Mucosa of stomach (tissue), 1 donor: ENCODE results near the gene DNAAF1.
"Not testable (repeated sequence)": the region's sequence is repeated elsewhere in the genome, so short reads cannot be mapped to it uniquely, and the experiment has no call there.

Experiments
- H3K27me3 ChIP-seq: one replicate; pipeline ENCODE4 v1.7.0; 2013; ENCODE audit warnings: mild to moderate bottlenecking, low read length; ENCODE audit not compliant: control insufficient read depth, insufficient read depth
- H3K36me3 ChIP-seq: one replicate; pipeline ENCODE4 v1.7.0; 2013; ENCODE audit warnings: low read length; ENCODE audit not compliant: control insufficient read depth, insufficient read depth
- H3K4me1 ChIP-seq: one replicate; pipeline ENCODE4 v1.7.0; 2013; ENCODE audit warnings: mild to moderate bottlenecking, low read length; ENCODE audit not compliant: control insufficient read depth, insufficient read depth
- H3K4me3 ChIP-seq: one replicate; pipeline ENCODE4 v1.7.0; 2013; ENCODE audit warnings: low read length
- H3K9ac ChIP-seq: one replicate; pipeline ENCODE4 v1.7.0; 2013; ENCODE audit warnings: mild to moderate bottlenecking, low read length, moderate library complexity
- H3K9me3 ChIP-seq: one replicate; pipeline ENCODE4 v1.7.0; 2013; ENCODE audit warnings: mild to moderate bottlenecking, low read length, moderate library complexity; ENCODE audit not compliant: control insufficient read depth
- donor health status: Pancreatic carcinoma.

DNAAF1 gene

GRCh38 chr16:84207879-84208278 lies 62.8 kb downstream of the DNAAF1 start:
- Histone ChIP-seq H3K9me3 (no peaks in the 10 kb centered on the region), H3K4me3 (no peak overlapping the region), H3K27me3 (no peaks in the 10 kb centered on the region), H3K4me1 (no peaks in the 10 kb centered on the region), H3K9ac (no peak overlapping the region), H3K36me3 (no peaks in the 10 kb centered on the region)

- Histone ChIP-seq H3K4me3 (no peak overlapping the region), H3K36me3 (no peaks in the 10 kb centered on the region), H3K9me3 (no peaks in the 10 kb centered on the region), H3K9ac (no peak overlapping the region), H3K4me1 (no peaks in the 10 kb centered on the region), H3K27me3 (no peaks in the 10 kb centered on the region)
These were observed 64.9 kb downstream of the DNAAF1 start for GRCh38 chr16:84209989-84210388.

- no peak overlapping the region for H3K4me3 ChIP-seq
- H3K27me3 ChIP-seq: no peaks in the 10 kb centered on the region
- no peaks in the 10 kb centered on the region for H3K9me3 ChIP-seq
- no peak overlapping the region for H3K9ac ChIP-seq
- no peaks in the 10 kb centered on the region for H3K36me3 ChIP-seq
- H3K4me1 ChIP-seq: no peaks in the 10 kb centered on the region
These were observed 67.0 kb downstream of the DNAAF1 start for GRCh38 chr16:84212154-84212553.

DNA sequence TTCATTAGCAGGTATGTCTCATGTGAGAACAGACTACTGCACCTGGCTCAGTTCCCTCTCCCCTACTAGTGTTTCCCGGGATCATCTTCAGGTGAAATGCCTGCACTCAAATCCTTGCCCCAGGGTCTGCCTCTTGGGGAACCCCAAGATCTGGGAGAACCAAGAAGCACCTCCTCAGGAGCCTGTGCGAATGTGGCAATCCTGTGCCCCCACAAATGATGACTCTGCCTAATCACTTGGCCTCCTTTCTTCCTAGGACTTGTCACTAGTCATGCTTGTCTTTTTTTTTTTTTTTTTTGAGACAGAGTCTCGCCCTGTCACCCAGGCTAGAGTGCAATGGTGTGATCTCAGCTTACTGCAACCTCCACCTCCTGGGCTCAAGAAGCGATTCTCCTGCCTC lies 67.5 kb downstream of the DNAAF1 start:
- H3K36me3 ChIP-seq: no peaks in the 10 kb centered on the region
- H3K27me3 ChIP-seq: no peaks in the 10 kb centered on the region
- no peaks in the 10 kb centered on the region for H3K9me3 ChIP-seq
- H3K4me3 ChIP-seq: no peak overlapping the region
- no peaks in the 10 kb centered on the region for H3K4me1 ChIP-seq
- no peak overlapping the region for H3K9ac ChIP-seq

DNA sequence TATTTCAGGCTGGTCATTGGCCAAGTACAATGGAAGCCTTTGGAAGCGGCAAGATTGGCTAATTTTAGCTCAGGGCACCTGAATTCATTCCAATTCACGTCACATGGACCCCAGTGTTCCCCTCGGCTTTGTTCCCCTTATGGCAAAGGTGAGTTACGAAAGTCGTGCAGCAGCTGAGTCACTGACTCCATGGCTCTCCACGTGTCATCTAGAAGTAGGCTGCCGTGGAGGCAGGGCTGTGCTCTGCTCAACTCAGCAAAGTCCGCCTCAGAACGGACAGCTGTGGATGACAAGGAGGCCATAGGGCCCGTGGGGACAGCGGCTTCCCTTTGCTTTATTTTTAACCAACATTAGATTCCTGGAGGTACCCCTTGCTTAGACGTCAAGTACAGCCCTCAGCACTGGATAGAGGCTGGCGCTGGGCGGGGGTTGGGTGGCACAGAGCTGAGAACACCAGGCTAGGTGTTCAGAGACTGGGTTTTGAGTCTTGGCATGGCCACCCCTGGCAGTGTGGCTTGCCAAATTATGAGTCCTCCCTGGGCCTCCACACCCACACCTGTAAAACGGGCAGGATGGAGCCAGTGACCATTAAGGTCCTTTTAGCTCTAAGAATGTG lies 69.5 kb downstream of the DNAAF1 start:
- Histone ChIP-seq H3K36me3 (no peaks in the 10 kb centered on the region), H3K9me3 (no peaks in the 10 kb centered on the region), H3K4me1 (no peaks in the 10 kb centered on the region), H3K9ac (no peak overlapping the region), H3K4me3 (no peak overlapping the region), H3K27me3 (no peaks in the 10 kb centered on the region)

DNA sequence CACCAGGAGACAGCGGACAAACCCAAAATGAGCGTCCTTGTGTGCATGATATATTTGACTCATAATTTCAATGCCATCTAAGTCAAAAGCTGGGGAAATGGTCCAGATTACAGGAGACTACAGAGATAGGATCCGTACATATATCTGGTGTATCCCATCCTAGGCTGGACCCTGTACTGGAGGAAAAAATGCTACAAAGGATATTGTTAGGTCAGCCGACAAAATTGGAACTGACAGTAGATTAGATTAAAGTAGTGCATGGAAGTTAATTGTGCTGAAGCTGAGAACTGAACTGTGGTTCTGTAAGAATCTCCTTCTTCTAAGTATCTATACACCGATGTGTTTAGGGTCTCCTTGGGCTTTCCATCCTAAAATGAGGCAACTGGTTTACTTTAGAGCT lies 70.4 kb downstream of the DNAAF1 start:
- Histone ChIP-seq H3K27me3 (no peaks in the 10 kb centered on the region), H3K4me1 (no peaks in the 10 kb centered on the region), H3K36me3 (no peaks in the 10 kb centered on the region), H3K4me3 (no peak overlapping the region), H3K9ac (no peak overlapping the region), H3K9me3 (no peaks in the 10 kb centered on the region)

GRCh38 chr16:84216144-84216543 lies 71.0 kb downstream of the DNAAF1 start:
- H3K27me3 ChIP-seq, H3K36me3 ChIP-seq, H3K4me1 ChIP-seq, H3K4me3 ChIP-seq, H3K9me3 ChIP-seq, H3K9ac ChIP-seq: not testable (repeated sequence)

GRCh38 chr16:84218176-84218823 lies 73.2 kb downstream of the DNAAF1 start:
- no peaks in the 10 kb centered on the region for H3K36me3 ChIP-seq
- no peaks in the 10 kb centered on the region for H3K4me1 ChIP-seq
- no peaks in the 10 kb centered on the region for H3K27me3 ChIP-seq
- no peak overlapping the region for H3K9ac ChIP-seq
- H3K4me3 ChIP-seq: no peak overlapping the region
- no peaks in the 10 kb centered on the region for H3K9me3 ChIP-seq

DNA sequence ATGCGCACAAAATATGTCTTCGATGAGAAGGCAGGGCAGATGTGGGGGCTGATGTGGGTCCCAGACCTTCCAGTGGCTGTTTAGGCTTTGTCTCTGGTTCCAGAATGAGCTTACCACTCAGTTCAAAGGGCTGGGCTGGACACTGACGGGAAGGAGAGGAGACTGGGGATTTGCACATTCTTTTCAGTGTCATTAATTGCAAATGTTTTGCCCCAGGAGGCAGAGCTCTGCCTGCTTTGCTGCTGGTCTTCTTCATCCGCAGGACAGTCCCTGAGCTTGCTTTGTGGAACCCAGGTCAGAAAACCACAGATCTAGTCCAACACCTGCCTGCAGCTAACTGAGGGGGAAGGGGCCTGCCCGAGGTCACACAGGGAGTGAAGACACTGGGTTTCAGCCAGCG lies 73.8 kb downstream of the DNAAF1 start:
- Histone ChIP-seq H3K27me3 (no peaks in the 10 kb centered on the region), H3K36me3 (no peaks in the 10 kb centered on the region), H3K9me3 (no peaks in the 10 kb centered on the region), H3K9ac (no peak overlapping the region), H3K4me3 (no peak overlapping the region), H3K4me1 (no peaks in the 10 kb centered on the region)

DNA sequence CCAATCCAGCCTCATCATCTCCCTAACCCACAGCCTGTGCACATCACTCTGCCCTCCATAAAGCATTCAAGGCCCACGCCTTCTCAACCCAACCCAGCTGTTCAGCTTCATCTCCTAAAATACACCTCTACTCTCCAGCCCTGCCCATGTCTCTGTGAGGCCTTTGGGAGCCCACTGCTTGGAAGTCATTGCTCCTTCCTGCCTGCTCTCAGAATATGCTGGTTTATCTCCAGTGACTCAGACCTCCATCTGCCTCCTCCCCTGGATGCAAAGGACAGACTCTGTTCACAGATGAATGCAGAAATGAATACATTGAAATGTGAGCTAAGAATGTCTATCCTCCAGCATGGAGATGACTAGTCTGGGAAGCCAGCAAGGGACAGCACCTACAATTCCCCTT lies 75.7 kb downstream of the DNAAF1 start:
- H3K4me3 ChIP-seq: no peak overlapping the region
- H3K9me3 ChIP-seq: no peaks in the 10 kb centered on the region
- H3K4me1 ChIP-seq: no peaks in the 10 kb centered on the region
- no peak overlapping the region for H3K9ac ChIP-seq
- no peaks in the 10 kb centered on the region for H3K27me3 ChIP-seq
- H3K36me3 ChIP-seq: no peaks in the 10 kb centered on the region

GRCh38 chr16:84223456-84223855 lies 78.3 kb downstream of the DNAAF1 start:
- Histone ChIP-seq H3K9me3 (no peaks in the 10 kb centered on the region), H3K4me3 (no peak overlapping the region), H3K9ac (no peak overlapping the region), H3K36me3 (no peaks in the 10 kb centered on the region), H3K4me1 (no peaks in the 10 kb centered on the region), H3K27me3 (no peaks in the 10 kb centered on the region)

DNA sequence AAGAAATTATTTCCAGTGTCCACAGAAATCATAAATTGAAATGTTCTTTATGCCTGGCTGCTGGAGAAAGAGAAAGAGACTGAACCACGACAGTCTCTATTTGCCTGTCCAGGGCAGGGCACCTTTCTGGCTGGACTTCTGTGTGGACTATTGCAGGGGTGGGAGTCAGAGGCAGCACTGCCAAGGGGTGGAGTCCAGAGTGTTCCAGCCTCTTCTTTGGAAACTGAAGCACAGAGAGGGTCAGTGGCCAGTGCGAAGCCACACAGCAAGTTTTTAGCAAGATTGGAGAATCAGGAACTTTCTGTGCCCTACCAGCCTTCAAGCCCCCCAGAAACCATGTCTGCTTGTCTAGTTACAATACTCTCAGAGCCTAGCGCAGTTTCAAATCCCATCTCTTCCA lies 79.4 kb downstream of the DNAAF1 start:
- no peak overlapping the region for H3K9ac ChIP-seq
- no peaks in the 10 kb centered on the region for H3K36me3 ChIP-seq
- H3K9me3 ChIP-seq: no peaks in the 10 kb centered on the region
- no peaks in the 10 kb centered on the region for H3K27me3 ChIP-seq
- H3K4me1 ChIP-seq: no peaks in the 10 kb centered on the region
- H3K4me3 ChIP-seq: no peak overlapping the region

DNA sequence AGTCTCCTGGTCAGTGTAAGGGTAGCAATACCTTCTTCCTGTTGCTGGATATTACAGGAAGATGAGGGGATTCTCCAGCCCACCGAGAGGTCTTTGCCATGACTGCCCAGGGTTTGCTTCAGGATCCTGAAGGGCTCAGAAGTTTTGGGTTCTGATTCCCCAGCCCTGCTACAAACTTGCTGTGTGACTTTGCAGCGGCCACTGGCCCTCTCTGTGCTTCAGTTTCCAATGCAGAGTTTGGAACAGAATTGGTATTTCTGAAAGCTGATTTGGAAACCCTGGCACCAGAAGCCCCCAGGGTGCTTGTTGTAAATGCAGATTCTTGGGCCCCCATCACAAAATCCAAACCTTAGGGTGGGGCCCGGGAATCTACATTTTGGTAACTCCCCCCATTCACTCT lies 80.0 kb downstream of the DNAAF1 start:
- no peaks in the 10 kb centered on the region for H3K27me3 ChIP-seq
- no peak overlapping the region for H3K9ac ChIP-seq
- H3K4me3 ChIP-seq: no peak overlapping the region
- no peaks in the 10 kb centered on the region for H3K9me3 ChIP-seq
- H3K4me1 ChIP-seq: no peaks in the 10 kb centered on the region
- no peaks in the 10 kb centered on the region for H3K36me3 ChIP-seq
